ENCODE results near the gene SULT4A1.

SULT4A1 gene

DNA sequence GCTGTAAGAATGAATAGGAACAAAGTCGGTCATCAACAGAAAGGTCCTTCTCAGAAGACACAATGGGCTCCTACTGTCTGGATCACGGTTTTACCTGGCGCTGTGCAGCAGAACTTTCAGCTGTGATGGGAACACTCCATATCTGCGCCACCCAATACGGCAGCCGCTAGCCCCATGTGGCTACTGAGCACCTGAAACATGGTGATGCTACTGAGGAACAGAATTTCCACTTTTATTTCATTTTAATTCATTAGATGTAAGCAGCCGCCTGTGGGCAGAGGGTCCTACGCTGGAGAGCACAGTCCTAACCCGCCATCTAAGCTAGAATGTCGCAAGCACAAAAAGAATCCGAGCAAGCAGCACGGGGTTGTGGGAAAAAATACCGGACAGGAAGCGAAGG lies 2.7 kb downstream of the SULT4A1 start:
- DNase-seq = no peak
- TF ChIP-seq GATA1 (IDR thresholded peaks at IDR 0.05; ENCODE audit: low read depth, low read length) = no peak
- no peak for TF ChIP-seq POLR2A (IDR thresholded peaks at IDR 0.05; ENCODE audit: low read length)

GRCh38 chr22:43859176-43859575 lies 3.1 kb downstream of the SULT4A1 start:
- no peak for TF ChIP-seq POLR2A (IDR thresholded peaks at IDR 0.05; ENCODE audit: low read length)
- TF ChIP-seq GATA1 (IDR thresholded peaks at IDR 0.05; ENCODE audit: low read depth, low read length) = no peak

DNA sequence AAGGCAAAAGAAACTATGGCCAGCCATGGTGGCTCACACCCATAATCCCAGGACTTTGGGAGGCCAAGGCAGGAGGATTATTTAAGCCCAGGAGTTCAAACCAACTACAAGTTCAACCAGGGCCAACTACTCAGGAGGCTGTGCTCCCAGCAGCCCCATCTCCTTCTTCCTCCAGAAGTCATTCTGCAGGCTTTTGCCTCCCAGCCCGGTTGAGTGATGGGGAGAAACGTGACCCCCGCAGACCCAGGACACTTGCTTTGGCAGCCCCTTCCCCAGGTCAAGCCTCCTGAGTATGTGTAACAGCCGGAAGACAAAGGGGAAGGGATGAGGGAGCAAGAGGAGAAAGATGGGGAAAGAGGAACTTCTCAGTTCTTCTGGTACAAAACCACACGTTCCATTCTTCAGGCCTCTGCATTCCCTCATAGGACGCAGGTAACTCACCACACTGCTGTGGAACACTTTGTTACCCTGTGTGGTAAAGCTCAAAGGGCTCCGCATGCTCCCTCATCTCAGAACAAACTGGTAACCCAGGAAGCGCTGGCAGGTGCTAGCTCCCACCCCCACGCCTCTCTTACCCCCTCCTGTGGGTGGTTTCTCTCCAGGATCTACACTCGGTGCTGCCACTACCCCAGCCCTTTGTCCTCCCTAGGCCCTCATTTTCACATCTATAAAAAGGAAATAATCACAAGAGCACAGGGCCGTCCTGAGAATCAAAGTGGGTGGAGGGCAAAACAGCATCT lies 4.0 kb downstream of the SULT4A1 start:
- DNase-seq = no peak
- TF ChIP-seq POLR2A (IDR thresholded peaks at IDR 0.05; ENCODE audit: low read length) = no peak
- TF ChIP-seq GATA1 (IDR thresholded peaks at IDR 0.05; ENCODE audit: low read depth, low read length) = no peak

More at GRCh38 chr22:43859176-43859575, 3.1 kb downstream of the SULT4A1 start:
- no peak for DNase-seq

GRCh38 chr22:43857367-43857766 lies 4.9 kb downstream of the SULT4A1 start:
- no peak for TF ChIP-seq GATA1 (IDR thresholded peaks at IDR 0.05; ENCODE audit: low read depth, low read length)
- TF ChIP-seq POLR2A (IDR thresholded peaks at IDR 0.05; ENCODE audit: low read length) = no peak
- DNase-seq = no peak

- TF ChIP-seq GATA1 (IDR thresholded peaks at IDR 0.05; ENCODE audit: low read depth, low read length) (no peak), POLR2A (IDR thresholded peaks at IDR 0.05; ENCODE audit: low read length) (no peak)
Observed at GRCh38 chr22:43855431-43855830, 6.9 kb downstream of the SULT4A1 start.

GRCh38 chr22:43854786-43855271 lies 7.5 kb downstream of the SULT4A1 start:
- no peak for DNase-seq
- TF ChIP-seq POLR2A (IDR thresholded peaks at IDR 0.05; ENCODE audit: low read length) (no peak), GATA1 (IDR thresholded peaks at IDR 0.05; ENCODE audit: low read depth, low read length) (no peak)

More at GRCh38 chr22:43855431-43855830, 6.9 kb downstream of the SULT4A1 start:
- DNase-seq = no peak

GRCh38 chr22:43854121-43854785 lies 8.1 kb downstream of the SULT4A1 start:
- no peak for DNase-seq

GRCh38 chr22:43853328-43853931 lies 8.9 kb downstream of the SULT4A1 start:
- TF ChIP-seq POLR2A (IDR thresholded peaks at IDR 0.05; ENCODE audit: low read length) (no peak), GATA1 (IDR thresholded peaks at IDR 0.05; ENCODE audit: low read depth, low read length) (no peak)
- DNase-seq = no peak

More at GRCh38 chr22:43854121-43854785, 8.1 kb downstream of the SULT4A1 start:
- TF ChIP-seq POLR2A (IDR thresholded peaks at IDR 0.05; ENCODE audit: low read length) = no peak
- no peak for TF ChIP-seq GATA1 (IDR thresholded peaks at IDR 0.05; ENCODE audit: low read depth, low read length)

GRCh38 chr22:43852573-43853327 lies 9.6 kb downstream of the SULT4A1 start:
- TF ChIP-seq GATA1 (IDR thresholded peaks at IDR 0.05; ENCODE audit: low read depth, low read length) (no peak), POLR2A (IDR thresholded peaks at IDR 0.05; ENCODE audit: low read length) (no peak)

GRCh38 chr22:43851979-43852307 lies 10.4 kb downstream of the SULT4A1 start:
- DNase-seq = no peak
- TF ChIP-seq POLR2A (IDR thresholded peaks at IDR 0.05; ENCODE audit: low read length) = no peak
- TF ChIP-seq GATA1 (IDR thresholded peaks at IDR 0.05; ENCODE audit: low read depth, low read length) = no peak

More at GRCh38 chr22:43852573-43853327, 9.6 kb downstream of the SULT4A1 start:
- DNase-seq = no peak

DNA sequence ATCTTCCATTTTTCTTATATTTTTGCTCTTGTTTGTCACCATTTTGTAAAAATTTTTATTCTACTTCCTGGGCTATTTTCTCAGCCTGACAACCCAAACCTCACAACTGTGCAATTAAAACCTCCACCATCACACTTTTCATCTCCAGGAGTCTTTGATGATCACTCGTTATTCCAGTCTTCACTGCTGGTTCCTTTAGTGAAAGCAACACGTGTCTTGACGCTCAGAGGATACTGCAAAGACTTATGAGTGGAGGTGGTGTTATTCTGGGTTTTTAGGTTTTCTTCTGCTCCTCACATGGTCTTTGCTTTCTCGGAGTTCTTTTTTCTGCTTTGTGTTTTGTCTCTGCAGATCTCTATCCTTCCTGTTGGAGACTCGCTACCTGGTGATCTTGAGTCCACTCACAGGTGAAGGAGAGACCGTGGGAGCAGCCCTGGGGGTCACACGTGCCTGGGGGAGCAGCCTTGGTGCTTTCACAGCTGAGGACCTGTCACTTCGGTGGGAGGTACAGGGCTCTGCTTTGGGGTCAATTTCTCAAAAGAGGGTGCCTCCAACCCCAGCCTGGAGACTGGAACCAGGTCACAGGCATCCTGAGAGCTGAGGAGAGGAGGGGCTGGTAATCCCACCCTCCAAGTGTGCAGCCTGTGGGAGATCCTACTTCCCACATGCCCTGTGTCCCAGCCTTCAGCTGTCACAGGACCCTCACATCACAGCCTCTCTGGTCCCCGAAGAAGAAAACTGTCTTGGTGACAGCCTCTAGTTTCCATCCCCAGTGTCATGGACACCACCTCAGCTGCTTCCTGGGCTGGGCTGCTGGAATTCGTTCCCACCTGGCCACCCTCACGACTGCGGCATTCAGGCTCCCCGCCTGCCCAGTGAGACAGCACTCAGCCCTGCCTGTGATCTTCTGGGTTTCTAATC lies 11.0 kb downstream of the SULT4A1 start:
- DNase-seq = no peak

GRCh38 chr22:43850529-43850928 lies 11.8 kb downstream of the SULT4A1 start:
- TF ChIP-seq POLR2A (IDR thresholded peaks at IDR 0.05; ENCODE audit: low read length) = no peak
- no peak for TF ChIP-seq GATA1 (IDR thresholded peaks at IDR 0.05; ENCODE audit: low read depth, low read length)

More for the DNA sequence above, 11.0 kb downstream of the SULT4A1 start:
- no peak for TF ChIP-seq GATA1 (IDR thresholded peaks at IDR 0.05; ENCODE audit: low read depth, low read length)
- no peak for TF ChIP-seq POLR2A (IDR thresholded peaks at IDR 0.05; ENCODE audit: low read length)

GRCh38 chr22:43849731-43850130 lies 12.6 kb downstream of the SULT4A1 start:
- TF ChIP-seq POLR2A (IDR thresholded peaks at IDR 0.05; ENCODE audit: low read length) (no peak), GATA1 (IDR thresholded peaks at IDR 0.05; ENCODE audit: low read depth, low read length) (no peak)
- DNase-seq = no peak

More at GRCh38 chr22:43850529-43850928, 11.8 kb downstream of the SULT4A1 start:
- DNase-seq = no peak

Measured in erythroblast (primary cell).